HEK293 (cell line): ENCODE results near the gene KLHL8.

ENCODE experiments used
- PRDM1 ChIP-seq: fragments of 450-650 bp; formaldehyde crosslinking; IDR thresholded peaks from 2 replicates; pipeline ENCODE4; 2016; ENCODE audit warnings: missing biosample characterization, missing genetic modification characterization
- REPIN1 ChIP-seq: fragments of 450-650 bp; formaldehyde crosslinking; IDR thresholded peaks from 2 replicates; pipeline ENCODE4 v1.5.1; 2017; ENCODE audit warnings: missing biosample characterization, missing genetic modification characterization, low read depth
- ZNF274 ChIP-seq, 2 experiments: fragments of 200-500 bp in 1 of 2; fragments of 450-650 bp in 1 of 2; sonication (Bioruptor generic) in 1 of 2; formaldehyde crosslinking in 1 of 2; IDR thresholded peaks; 2 replicates each; pipeline versions ENCODE4 v1.5.1 to v1.6.1; 2014 to 2016; ENCODE audit warnings: borderline replicate concordance in 1 of 2, inconsistent platforms in 1 of 2, low read length in 1 of 2, missing biosample characterization in 1 of 2, missing genetic modification characterization in 1 of 2
- ZNF560 ChIP-seq: fragments of 450-650 bp; formaldehyde crosslinking; IDR thresholded peaks from 2 replicates; pipeline ENCODE4 v1.5.1; 2017; ENCODE audit warnings: missing biosample characterization, missing genetic modification characterization, borderline replicate concordance
- ZNF785 ChIP-seq: fragments of 450-650 bp; formaldehyde crosslinking; IDR thresholded peaks from 2 replicates; pipeline ENCODE4 v1.5.1; 2016; ENCODE audit warnings: missing biosample characterization, missing genetic modification characterization
- ZSCAN16 ChIP-seq: fragments of 450-650 bp; formaldehyde crosslinking; IDR thresholded peaks from 2 replicates; pipeline ENCODE4 v1.5.1; 2016; ENCODE audit warnings: missing biosample characterization, missing genetic modification characterization
- ZSCAN30 ChIP-seq: fragments of 450-650 bp; IDR thresholded peaks from 2 replicates; pipeline ENCODE4 v1.5.1; 2018; ENCODE audit warnings: missing biosample characterization, mild to moderate bottlenecking, missing genetic modification characterization, moderate library complexity
- TF ChIP-seq, protein P1 (sequence below): fragments of 450-650 bp; formaldehyde crosslinking; IDR thresholded peaks from 2 replicates; pipeline ENCODE4 v1.5.1; 2016; ENCODE audit warnings: missing biosample characterization, missing genetic modification characterization
- TF ChIP-seq, protein P2 (sequence below): fragments of 450-650 bp; formaldehyde crosslinking; IDR thresholded peaks from 2 replicates; pipeline ENCODE4 v1.5.1; 2016; ENCODE audit warnings: missing biosample characterization, missing genetic modification characterization
- TF ChIP-seq, protein P3 (sequence below): fragments of 450-650 bp; formaldehyde crosslinking; IDR thresholded peaks from 2 replicates; pipeline ENCODE4 v1.5.1; 2016; ENCODE audit warnings: missing biosample characterization, missing genetic modification characterization
- TF ChIP-seq, protein P4 (sequence below): fragments of 450-650 bp; formaldehyde crosslinking; IDR thresholded peaks from 2 replicates; pipeline ENCODE4 v1.5.1; 2017; ENCODE audit warnings: missing biosample characterization, missing genetic modification characterization

DNA sequence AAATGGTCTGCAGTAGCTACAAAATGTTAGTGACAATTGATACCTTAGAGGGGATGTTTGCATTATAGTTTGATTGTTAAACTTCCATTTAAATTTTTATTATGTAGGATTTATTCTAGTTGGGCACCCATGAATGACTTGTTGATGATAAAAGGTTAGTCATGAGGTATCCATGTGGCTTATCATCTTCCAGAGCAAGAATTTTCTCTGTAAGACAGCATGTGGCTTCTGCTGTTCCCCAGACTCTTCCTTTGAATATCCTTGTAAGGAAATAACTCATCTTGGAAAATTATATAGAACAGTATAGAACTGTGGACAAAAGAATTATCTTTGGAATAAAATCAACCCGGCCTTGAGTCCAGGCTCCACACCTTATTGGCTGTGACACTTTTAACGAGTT is 40.1 kb upstream of the KLHL8 start:
- TF ChIP-seq, protein P1, sequence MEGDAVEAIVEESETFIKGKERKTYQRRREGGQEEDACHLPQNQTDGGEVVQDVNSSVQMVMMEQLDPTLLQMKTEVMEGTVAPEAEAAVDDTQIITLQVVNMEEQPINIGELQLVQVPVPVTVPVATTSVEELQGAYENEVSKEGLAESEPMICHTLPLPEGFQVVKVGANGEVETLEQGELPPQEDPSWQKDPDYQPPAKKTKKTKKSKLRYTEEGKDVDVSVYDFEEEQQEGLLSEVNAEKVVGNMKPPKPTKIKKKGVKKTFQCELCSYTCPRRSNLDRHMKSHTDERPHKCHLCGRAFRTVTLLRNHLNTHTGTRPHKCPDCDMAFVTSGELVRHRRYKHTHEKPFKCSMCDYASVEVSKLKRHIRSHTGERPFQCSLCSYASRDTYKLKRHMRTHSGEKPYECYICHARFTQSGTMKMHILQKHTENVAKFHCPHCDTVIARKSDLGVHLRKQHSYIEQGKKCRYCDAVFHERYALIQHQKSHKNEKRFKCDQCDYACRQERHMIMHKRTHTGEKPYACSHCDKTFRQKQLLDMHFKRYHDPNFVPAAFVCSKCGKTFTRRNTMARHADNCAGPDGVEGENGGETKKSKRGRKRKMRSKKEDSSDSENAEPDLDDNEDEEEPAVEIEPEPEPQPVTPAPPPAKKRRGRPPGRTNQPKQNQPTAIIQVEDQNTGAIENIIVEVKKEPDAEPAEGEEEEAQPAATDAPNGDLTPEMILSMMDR (tag by site-specific recombination), result no peak
- TF ChIP-seq ZNF560 (tag by site-specific recombination) (no peak), ZSCAN30 (tag by site-specific recombination) (no peak), REPIN1 (no peak), ZNF785 (no peak), PRDM1 (tag by site-specific recombination) (no peak), ZNF274 (IDR thresholded peaks at IDR 0.05; ENCODE audit: low read length) (no peak), ZNF274 (tag by site-specific recombination; IDR thresholded peaks at IDR 0.05; ENCODE audit: borderline replicate concordance) (no peak), ZSCAN16 (tag by site-specific recombination) (no peak)
- TF ChIP-seq, protein P2, sequence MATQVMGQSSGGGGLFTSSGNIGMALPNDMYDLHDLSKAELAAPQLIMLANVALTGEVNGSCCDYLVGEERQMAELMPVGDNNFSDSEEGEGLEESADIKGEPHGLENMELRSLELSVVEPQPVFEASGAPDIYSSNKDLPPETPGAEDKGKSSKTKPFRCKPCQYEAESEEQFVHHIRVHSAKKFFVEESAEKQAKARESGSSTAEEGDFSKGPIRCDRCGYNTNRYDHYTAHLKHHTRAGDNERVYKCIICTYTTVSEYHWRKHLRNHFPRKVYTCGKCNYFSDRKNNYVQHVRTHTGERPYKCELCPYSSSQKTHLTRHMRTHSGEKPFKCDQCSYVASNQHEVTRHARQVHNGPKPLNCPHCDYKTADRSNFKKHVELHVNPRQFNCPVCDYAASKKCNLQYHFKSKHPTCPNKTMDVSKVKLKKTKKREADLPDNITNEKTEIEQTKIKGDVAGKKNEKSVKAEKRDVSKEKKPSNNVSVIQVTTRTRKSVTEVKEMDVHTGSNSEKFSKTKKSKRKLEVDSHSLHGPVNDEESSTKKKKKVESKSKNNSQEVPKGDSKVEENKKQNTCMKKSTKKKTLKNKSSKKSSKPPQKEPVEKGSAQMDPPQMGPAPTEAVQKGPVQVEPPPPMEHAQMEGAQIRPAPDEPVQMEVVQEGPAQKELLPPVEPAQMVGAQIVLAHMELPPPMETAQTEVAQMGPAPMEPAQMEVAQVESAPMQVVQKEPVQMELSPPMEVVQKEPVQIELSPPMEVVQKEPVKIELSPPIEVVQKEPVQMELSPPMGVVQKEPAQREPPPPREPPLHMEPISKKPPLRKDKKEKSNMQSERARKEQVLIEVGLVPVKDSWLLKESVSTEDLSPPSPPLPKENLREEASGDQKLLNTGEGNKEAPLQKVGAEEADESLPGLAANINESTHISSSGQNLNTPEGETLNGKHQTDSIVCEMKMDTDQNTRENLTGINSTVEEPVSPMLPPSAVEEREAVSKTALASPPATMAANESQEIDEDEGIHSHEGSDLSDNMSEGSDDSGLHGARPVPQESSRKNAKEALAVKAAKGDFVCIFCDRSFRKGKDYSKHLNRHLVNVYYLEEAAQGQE (tag by site-specific recombination), result no peak
- TF ChIP-seq, protein P3, sequence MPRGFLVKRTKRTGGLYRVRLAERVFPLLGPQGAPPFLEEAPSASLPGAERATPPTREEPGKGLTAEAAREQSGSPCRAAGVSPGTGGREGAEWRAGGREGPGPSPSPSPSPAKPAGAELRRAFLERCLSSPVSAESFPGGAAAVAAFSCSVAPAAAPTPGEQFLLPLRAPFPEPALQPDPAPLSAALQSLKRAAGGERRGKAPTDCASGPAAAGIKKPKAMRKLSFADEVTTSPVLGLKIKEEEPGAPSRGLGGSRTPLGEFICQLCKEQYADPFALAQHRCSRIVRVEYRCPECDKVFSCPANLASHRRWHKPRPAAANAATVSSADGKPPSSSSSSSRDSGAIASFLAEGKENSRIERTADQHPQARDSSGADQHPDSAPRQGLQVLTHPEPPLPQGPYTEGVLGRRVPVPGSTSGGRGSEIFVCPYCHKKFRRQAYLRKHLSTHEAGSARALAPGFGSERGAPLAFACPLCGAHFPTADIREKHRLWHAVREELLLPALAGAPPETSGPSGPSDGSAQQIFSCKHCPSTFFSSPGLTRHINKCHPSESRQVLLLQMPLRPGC (tag by site-specific recombination), result no peak
- TF ChIP-seq, protein P4, sequence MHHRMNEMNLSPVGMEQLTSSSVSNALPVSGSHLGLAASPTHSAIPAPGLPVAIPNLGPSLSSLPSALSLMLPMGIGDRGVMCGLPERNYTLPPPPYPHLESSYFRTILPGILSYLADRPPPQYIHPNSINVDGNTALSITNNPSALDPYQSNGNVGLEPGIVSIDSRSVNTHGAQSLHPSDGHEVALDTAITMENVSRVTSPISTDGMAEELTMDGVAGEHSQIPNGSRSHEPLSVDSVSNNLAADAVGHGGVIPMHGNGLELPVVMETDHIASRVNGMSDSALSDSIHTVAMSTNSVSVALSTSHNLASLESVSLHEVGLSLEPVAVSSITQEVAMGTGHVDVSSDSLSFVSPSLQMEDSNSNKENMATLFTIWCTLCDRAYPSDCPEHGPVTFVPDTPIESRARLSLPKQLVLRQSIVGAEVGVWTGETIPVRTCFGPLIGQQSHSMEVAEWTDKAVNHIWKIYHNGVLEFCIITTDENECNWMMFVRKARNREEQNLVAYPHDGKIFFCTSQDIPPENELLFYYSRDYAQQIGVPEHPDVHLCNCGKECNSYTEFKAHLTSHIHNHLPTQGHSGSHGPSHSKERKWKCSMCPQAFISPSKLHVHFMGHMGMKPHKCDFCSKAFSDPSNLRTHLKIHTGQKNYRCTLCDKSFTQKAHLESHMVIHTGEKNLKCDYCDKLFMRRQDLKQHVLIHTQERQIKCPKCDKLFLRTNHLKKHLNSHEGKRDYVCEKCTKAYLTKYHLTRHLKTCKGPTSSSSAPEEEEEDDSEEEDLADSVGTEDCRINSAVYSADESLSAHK (tag by site-specific recombination), result no peak
